Iris pigment epithelial cell (primary cell): ENCODE results near the gene PHYKPL.

Experiments used
- DNase-seq: peaks from one replicate; pipeline ENCODE4 v3.0.0-alpha.2; 2011; ENCODE audit warnings: low read depth

Gene PHYKPL

GRCh38 chr5:178223196-178223773 is 9.3 kb downstream of the PHYKPL start:
- DNase-seq, result no peak

- DNase-seq, result no peak
Observed at GRCh38 chr5:178222292-178222691, 10.3 kb downstream of the PHYKPL start.

GRCh38 chr5:178221853-178222252 is 10.7 kb downstream of the PHYKPL start:
- no peak for DNase-seq

- no peak for DNase-seq
Observed at GRCh38 chr5:178221282-178221681, 11.3 kb downstream of the PHYKPL start.

- DNase-seq, result peak; percentile 50
Observed at GRCh38 chr5:178218827-178219226, 13.8 kb downstream of the PHYKPL start.

GRCh38 chr5:178218237-178218776 is 14.3 kb downstream of the PHYKPL start:
- no peak for DNase-seq

- DNase-seq, result no peak
Observed at GRCh38 chr5:178216779-178217178, 15.8 kb downstream of the PHYKPL start.

GRCh38 chr5:178216088-178216534 is 16.5 kb downstream of the PHYKPL start:
- no peak for DNase-seq

- no peak for DNase-seq
Observed at GRCh38 chr5:178215280-178216002, 17.2 kb downstream of the PHYKPL start.

GRCh38 chr5:178214160-178214803 is 18.3 kb downstream of the PHYKPL start:
- no peak for DNase-seq

GRCh38 chr5:178213748-178214151 is 18.9 kb downstream of the PHYKPL start:
- no peak for DNase-seq

- DNase-seq, result no peak
Observed at GRCh38 chr5:178213003-178213461, 19.6 kb downstream of the PHYKPL start.

- no peak for DNase-seq
Observed at GRCh38 chr5:178212241-178213002, 20.2 kb downstream of the PHYKPL start.

- no peak for DNase-seq
Observed at GRCh38 chr5:178211095-178212048, 21.2 kb downstream of the PHYKPL start.

GRCh38 chr5:178210686-178211085 is 21.9 kb downstream of the PHYKPL start:
- DNase-seq, result no peak

- DNase-seq, result no peak
Observed at GRCh38 chr5:178210073-178210535, 22.5 kb downstream of the PHYKPL start.

- no peak for DNase-seq
Observed at GRCh38 chr5:178209334-178210072, 23.1 kb downstream of the PHYKPL start.

GRCh38 chr5:178208540-178209227 is 23.9 kb downstream of the PHYKPL start:
- no peak for DNase-seq

- no peak for DNase-seq
Observed at GRCh38 chr5:178207917-178208280, 24.7 kb downstream of the PHYKPL start.
